ENCODE data around the gene CELF2. TPM values are rescaled to one million over a fixed set of nuclear protein-coding genes. Genes with fewer than 3 reads are reported as not detected.

CELF2 gene
- total and polyA plus RNA-seq, 2 of the 4 experiments (the other 2 are of a cell fraction), result 3.5 to 6.6 TPM

DNA sequence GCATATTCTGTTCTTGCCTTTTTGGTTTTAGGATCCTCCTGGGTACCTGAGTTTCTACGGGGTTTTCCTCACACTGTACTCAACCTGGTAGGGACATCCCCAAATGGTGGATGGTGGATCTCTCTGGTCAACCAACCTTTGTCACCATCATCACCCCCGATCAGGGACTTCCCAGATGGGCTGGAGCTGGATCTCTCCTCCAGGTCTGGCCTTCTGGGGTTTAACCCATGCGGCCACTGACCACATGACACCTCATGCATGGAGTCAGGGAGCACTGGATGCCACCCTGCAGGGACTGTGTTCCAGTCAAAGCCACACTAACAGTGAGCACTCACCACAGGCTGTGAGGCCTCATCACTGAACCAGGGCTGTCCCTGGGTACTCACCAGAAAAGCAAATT lies 80.0 kb downstream of the CELF2 start:
- Histone ChIP-seq H3K4ac (ENCODE audit: low read depth, low read length) (no peak overlapping the region), H2BK120ac (ENCODE audit: low read depth, low read length) (no peak overlapping the region)

More for the DNA sequence above, 80.0 kb downstream of the CELF2 start:
- ATAC-seq (ENCODE audit: low read depth) (no peak), DNase-seq (no peak)
- no peak overlapping the region for H2BK15ac ChIP-seq (ENCODE audit: low read depth, low read length)
- no peak overlapping the region for H3K14ac ChIP-seq (replicated peaks; ENCODE audit: low read depth, low read length)
- no peak overlapping the region for H2BK20ac ChIP-seq (ENCODE audit: low read depth, low read length)
- no peaks in the 10 kb centered on the region for H4K20me1 ChIP-seq (ENCODE audit: insufficient read depth, low read length)
- intact Hi-C loops (cut with micrococcal nuclease) (no loop called here), dilution Hi-C loops (cut with HindIII; ENCODE audit: low sequenced_read_pairs, unreplicated experiment) (no loop called here), in situ Hi-C loops (cut with MboI; ENCODE audit: low sequenced_read_pairs) (no loop called here)
- ChIA-PET CTCF (no interaction called here), POLR2A (ENCODE audit: unreplicated experiment) (no interaction called here)
- H3K9me3 ChIP-seq (ENCODE audit: control insufficient read depth, insufficient read depth, low read length), result no peaks in the 10 kb centered on the region; the same call in 1 of the 2 replicates
- H3K4me2 ChIP-seq (ENCODE audit: low read depth, low read length), result no peak overlapping the region
- WGBS, 2 experiments (ENCODE audit: extremely low coverage in 2 of 2, insufficient read length in 1 of 2), result no CpG with 5 or more reads among the region's 3 CpGs
- no peak overlapping the region for H2AFZ ChIP-seq (replicated peaks; ENCODE audit: low read length, poor library complexity)
- H3K36me3 ChIP-seq (ENCODE audit: control insufficient read depth, insufficient read depth, low read length), result no peaks in the 10 kb centered on the region
- no peak overlapping the region for H2AK9ac ChIP-seq (replicated peaks; ENCODE audit: low read depth, low read length, poor library complexity)
- no peaks in the 10 kb centered on the region for H3K9me1 ChIP-seq (ENCODE audit: insufficient read depth, low read length)
- H3K18ac ChIP-seq (ENCODE audit: low read depth, low read length), result no peak overlapping the region
- BruUV-seq (replicated peaks), result no TSS peak
- no peaks in the 10 kb centered on the region for H3K27me3 ChIP-seq (ENCODE audit: control insufficient read depth, insufficient read depth, low read length)
- no peak overlapping the region for H3K27ac ChIP-seq (ENCODE audit: insufficient read depth, low read length)
- H2BK5ac ChIP-seq (ENCODE audit: low read depth, low read length, poor library complexity, severe bottlenecking), result no peak overlapping the region
- no peak overlapping the region for H4K8ac ChIP-seq (ENCODE audit: low read depth in 2 of 2, low read length in 2 of 2)
- H3K4me3 ChIP-seq (ENCODE audit: insufficient read depth, low read depth, low read length), result no peak overlapping the region
- H3K9ac ChIP-seq (ENCODE audit: low read depth, low read length), result no peak overlapping the region
- no peak overlapping the region for H3K56ac ChIP-seq (ENCODE audit: extremely low read depth, insufficient read depth, low read length)
- H3K79me1 ChIP-seq (ENCODE audit: low read depth in 1 of 2, low read length in 2 of 2), result no peaks in the 10 kb centered on the region
- H3K4me1 ChIP-seq (ENCODE audit: control insufficient read depth, insufficient read depth, low read length), result no peaks in the 10 kb centered on the region
- H4K5ac ChIP-seq (ENCODE audit: low read depth, low read length), result no peak overlapping the region
- no peak overlapping the region for H4K91ac ChIP-seq (ENCODE audit: insufficient read depth, low read depth, low read length)
- no peak overlapping the region for H2AK5ac ChIP-seq (ENCODE audit: low read depth, low read length)
- no peak overlapping the region for H3K23ac ChIP-seq (ENCODE audit: low read depth, low read length)
- TF ChIP-seq FOS (IDR thresholded peaks at IDR 0.05; ENCODE audit: low read depth, low read length) (no peak), BHLHE40 (IDR thresholded peaks at IDR 0.05; ENCODE audit: low read depth, low read length) (no peak), RCOR1 (IDR thresholded peaks at IDR 0.05; ENCODE audit: insufficient replicate concordance, low read length) (no peak), CEBPB (IDR thresholded peaks at IDR 0.05; ENCODE audit: low read depth, low read length) (no peak), MAFK (IDR thresholded peaks at IDR 0.05; ENCODE audit: low read depth, low read length) (no peak), MAZ (IDR thresholded peaks at IDR 0.05; ENCODE audit: borderline replicate concordance, low read depth, low read length) (no peak), RAD21 (IDR thresholded peaks at IDR 0.05; ENCODE audit: low read length) (no peak), MXI1 (IDR thresholded peaks at IDR 0.05; ENCODE audit: borderline replicate concordance, low read depth, low read length) (no peak), NFE2L2 (IDR thresholded peaks at IDR 0.05; ENCODE audit: low read depth, low read length) (no peak), CHD1 (IDR thresholded peaks at IDR 0.05; ENCODE audit: low read depth, low read length) (no peak), RFX5 (IDR thresholded peaks at IDR 0.05; ENCODE audit: low read depth, low read length) (no peak), POLR2A (IDR thresholded peaks at IDR 0.05; ENCODE audit: low read depth, low read length) (no peak), SMC3 (IDR thresholded peaks at IDR 0.05; ENCODE audit: low read depth, low read length) (no peak)
- TF ChIP-seq, protein P1, sequence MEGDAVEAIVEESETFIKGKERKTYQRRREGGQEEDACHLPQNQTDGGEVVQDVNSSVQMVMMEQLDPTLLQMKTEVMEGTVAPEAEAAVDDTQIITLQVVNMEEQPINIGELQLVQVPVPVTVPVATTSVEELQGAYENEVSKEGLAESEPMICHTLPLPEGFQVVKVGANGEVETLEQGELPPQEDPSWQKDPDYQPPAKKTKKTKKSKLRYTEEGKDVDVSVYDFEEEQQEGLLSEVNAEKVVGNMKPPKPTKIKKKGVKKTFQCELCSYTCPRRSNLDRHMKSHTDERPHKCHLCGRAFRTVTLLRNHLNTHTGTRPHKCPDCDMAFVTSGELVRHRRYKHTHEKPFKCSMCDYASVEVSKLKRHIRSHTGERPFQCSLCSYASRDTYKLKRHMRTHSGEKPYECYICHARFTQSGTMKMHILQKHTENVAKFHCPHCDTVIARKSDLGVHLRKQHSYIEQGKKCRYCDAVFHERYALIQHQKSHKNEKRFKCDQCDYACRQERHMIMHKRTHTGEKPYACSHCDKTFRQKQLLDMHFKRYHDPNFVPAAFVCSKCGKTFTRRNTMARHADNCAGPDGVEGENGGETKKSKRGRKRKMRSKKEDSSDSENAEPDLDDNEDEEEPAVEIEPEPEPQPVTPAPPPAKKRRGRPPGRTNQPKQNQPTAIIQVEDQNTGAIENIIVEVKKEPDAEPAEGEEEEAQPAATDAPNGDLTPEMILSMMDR (conservative IDR thresholded peaks at IDR 0.05; ENCODE audit: low read depth, low read length), result no peak
- TF ChIP-seq, protein P2, sequence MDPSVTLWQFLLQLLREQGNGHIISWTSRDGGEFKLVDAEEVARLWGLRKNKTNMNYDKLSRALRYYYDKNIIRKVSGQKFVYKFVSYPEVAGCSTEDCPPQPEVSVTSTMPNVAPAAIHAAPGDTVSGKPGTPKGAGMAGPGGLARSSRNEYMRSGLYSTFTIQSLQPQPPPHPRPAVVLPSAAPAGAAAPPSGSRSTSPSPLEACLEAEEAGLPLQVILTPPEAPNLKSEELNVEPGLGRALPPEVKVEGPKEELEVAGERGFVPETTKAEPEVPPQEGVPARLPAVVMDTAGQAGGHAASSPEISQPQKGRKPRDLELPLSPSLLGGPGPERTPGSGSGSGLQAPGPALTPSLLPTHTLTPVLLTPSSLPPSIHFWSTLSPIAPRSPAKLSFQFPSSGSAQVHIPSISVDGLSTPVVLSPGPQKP (IDR thresholded peaks at IDR 0.05; ENCODE audit: borderline replicate concordance, low read depth, low read length), result no peak
- TF ChIP-seq, protein P3, sequence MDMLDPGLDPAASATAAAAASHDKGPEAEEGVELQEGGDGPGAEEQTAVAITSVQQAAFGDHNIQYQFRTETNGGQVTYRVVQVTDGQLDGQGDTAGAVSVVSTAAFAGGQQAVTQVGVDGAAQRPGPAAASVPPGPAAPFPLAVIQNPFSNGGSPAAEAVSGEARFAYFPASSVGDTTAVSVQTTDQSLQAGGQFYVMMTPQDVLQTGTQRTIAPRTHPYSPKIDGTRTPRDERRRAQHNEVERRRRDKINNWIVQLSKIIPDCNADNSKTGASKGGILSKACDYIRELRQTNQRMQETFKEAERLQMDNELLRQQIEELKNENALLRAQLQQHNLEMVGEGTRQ (IDR thresholded peaks at IDR 0.05; ENCODE audit: low read depth, low read length), result no peak
